GM21825 (cell line): Measurements from ENCODE around the gene TBC1D1.

Experiments used
- ATAC-seq: cut with Tn5 transposase; IDR thresholded peaks from one replicate; pipeline ENCODE4 v1.9.1; 2021; ENCODE audit warnings: mild to moderate bottlenecking, moderate library complexity; ENCODE audit not compliant: unreplicated experiment

TBC1D1 gene

GRCh38 chr4:38045289-38045988, 154.6 kb downstream of the TBC1D1 start:
- ATAC-seq, result no peak

- no peak for ATAC-seq
Measured at GRCh38 chr4:38046727-38047489, 156.0 kb downstream of the TBC1D1 start.

- no peak for ATAC-seq
Measured at GRCh38 chr4:38049545-38050170, 158.8 kb downstream of the TBC1D1 start.

GRCh38 chr4:38050560-38051350, 159.9 kb downstream of the TBC1D1 start:
- ATAC-seq, result no peak

GRCh38 chr4:38055566-38055965, 164.7 kb downstream of the TBC1D1 start:
- ATAC-seq, result no peak

- ATAC-seq, result no peak
Measured at GRCh38 chr4:38056011-38056685, 165.3 kb downstream of the TBC1D1 start.

- no peak for ATAC-seq
Measured at GRCh38 chr4:38058151-38058550, 167.3 kb downstream of the TBC1D1 start.

- ATAC-seq, result no peak
Measured at GRCh38 chr4:38060829-38061431, 170.0 kb downstream of the TBC1D1 start.

- ATAC-seq, result peak; percentile 49
Measured at GRCh38 chr4:38062088-38062775, 171.3 kb downstream of the TBC1D1 start.

- ATAC-seq, result no peak
Measured at GRCh38 chr4:38062776-38063097, 171.9 kb downstream of the TBC1D1 start.

GRCh38 chr4:38065176-38065575, 174.3 kb downstream of the TBC1D1 start:
- no peak for ATAC-seq

GRCh38 chr4:38065900-38066299, 175.0 kb downstream of the TBC1D1 start:
- no peak for ATAC-seq

- ATAC-seq, result no peak
Measured at GRCh38 chr4:38067499-38067898, 176.6 kb downstream of the TBC1D1 start.

- ATAC-seq, result no peak
Measured at GRCh38 chr4:38068107-38068506, 177.2 kb downstream of the TBC1D1 start.

- peak; percentile 56 for ATAC-seq
Measured at GRCh38 chr4:38069271-38069760, 178.4 kb downstream of the TBC1D1 start.

GRCh38 chr4:38071801-38072431, 181.0 kb downstream of the TBC1D1 start:
- no peak for ATAC-seq

GRCh38 chr4:38072578-38072977, 181.7 kb downstream of the TBC1D1 start:
- ATAC-seq, result no peak

- ATAC-seq, result no peak
Measured at GRCh38 chr4:38073596-38074234, 182.8 kb downstream of the TBC1D1 start.
